ENCODE measurements around the gene ETS1.

DNA sequence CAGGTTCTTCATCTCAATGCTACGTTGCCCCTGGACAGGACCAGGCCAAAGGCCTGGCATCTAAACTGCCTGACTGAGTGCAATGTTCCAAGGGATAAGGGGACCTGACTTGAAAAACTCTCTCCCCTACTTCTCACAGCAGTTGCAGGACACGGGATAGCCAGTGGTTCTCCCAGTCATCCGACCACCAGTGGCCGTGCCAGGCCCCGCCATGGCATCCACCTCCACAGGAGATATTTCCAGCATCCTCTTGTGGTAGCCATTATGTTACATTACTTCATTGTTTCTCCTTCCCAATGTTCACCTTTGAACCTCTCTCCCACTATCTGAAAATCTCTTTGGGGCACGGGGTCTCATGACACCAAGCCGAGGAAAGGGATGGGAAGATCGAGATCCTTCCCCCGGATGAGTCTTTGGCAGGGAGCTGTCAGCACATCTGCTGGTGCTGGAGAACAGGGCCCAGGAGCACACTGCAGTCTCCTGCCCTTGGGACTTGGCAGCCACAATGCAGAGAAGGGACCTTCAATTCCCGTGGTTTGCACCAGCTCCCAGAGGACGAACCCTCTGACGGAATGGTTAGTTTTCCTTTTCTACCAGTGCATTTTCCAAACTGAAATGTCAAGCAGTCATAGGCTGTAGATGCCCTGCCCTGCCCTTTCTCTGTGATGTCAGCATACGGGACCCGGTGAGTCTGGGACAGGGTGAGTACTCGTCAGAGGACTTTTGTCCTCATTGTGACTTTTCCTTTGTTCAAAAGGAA, 121.2 kb downstream of the ETS1 start:
- TF ChIP-seq, protein P1, sequence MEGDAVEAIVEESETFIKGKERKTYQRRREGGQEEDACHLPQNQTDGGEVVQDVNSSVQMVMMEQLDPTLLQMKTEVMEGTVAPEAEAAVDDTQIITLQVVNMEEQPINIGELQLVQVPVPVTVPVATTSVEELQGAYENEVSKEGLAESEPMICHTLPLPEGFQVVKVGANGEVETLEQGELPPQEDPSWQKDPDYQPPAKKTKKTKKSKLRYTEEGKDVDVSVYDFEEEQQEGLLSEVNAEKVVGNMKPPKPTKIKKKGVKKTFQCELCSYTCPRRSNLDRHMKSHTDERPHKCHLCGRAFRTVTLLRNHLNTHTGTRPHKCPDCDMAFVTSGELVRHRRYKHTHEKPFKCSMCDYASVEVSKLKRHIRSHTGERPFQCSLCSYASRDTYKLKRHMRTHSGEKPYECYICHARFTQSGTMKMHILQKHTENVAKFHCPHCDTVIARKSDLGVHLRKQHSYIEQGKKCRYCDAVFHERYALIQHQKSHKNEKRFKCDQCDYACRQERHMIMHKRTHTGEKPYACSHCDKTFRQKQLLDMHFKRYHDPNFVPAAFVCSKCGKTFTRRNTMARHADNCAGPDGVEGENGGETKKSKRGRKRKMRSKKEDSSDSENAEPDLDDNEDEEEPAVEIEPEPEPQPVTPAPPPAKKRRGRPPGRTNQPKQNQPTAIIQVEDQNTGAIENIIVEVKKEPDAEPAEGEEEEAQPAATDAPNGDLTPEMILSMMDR (optimal IDR thresholded peaks at IDR 0.05 in 1 of 3, IDR thresholded peaks at IDR 0.05 in 1 of 3, conservative IDR thresholded peaks at IDR 0.05 in 1 of 3; ENCODE audit: extremely low read depth in 1 of 3, insufficient read depth in 2 of 3, low read length in 3 of 3) = no peak
- no peak for TF ChIP-seq EZH2 (IDR thresholded peaks at IDR 0.05; ENCODE audit: low read length)

Data from keratinocyte (primary cell).